DND-41 (cell line): ENCODE data around the gene ZNF212.

Source experiments
- ATAC-seq: fragments of 200-7000 bp; cut with Tn5 transposase; 3 replicates; pipeline ENCODE4 v1.9.1; 2021; ENCODE audit warnings: low read depth; ENCODE audit not compliant: insufficient read depth
- DNase-seq: peaks from one replicate; pipeline ENCODE4 v3.0.0-alpha.2; 2020
- H2AFZ ChIP-seq: 2 replicates; pipeline ENCODE4 v1.6.0; 2012; ENCODE audit warnings: low read depth, low read length
- H3K27ac ChIP-seq: 2 replicates; pipeline ENCODE4 v1.5.1; 2012; ENCODE audit warnings: low read length, inconsistent platforms
- H3K27me3 ChIP-seq: fragments of 200-600 bp; sonication (generic); 2 replicates; pipeline ENCODE4 v1.6.0; 2012; ENCODE audit warnings: low read length, mild to moderate bottlenecking, inconsistent platforms; ENCODE audit not compliant: insufficient read depth, poor library complexity
- H3K36me3 ChIP-seq: 2 replicates; pipeline ENCODE4 v1.5.1; 2012; ENCODE audit warnings: low read length, inconsistent platforms; ENCODE audit not compliant: insufficient read depth
- H3K4me1 ChIP-seq: 2 replicates; pipeline ENCODE4 v1.5.1; 2012; ENCODE audit warnings: mild to moderate bottlenecking, low read length; ENCODE audit not compliant: insufficient read depth
- H3K4me2 ChIP-seq: 2 replicates; pipeline ENCODE4 v1.6.0; 2012; ENCODE audit warnings: mild to moderate bottlenecking, moderate library complexity, low read length, inconsistent platforms; ENCODE audit not compliant: insufficient read depth
- H3K4me3 ChIP-seq, 2 experiments: fragments of 200-600 bp in 1 of 2; shearing (Covaris generic) in 1 of 2; 2 replicates each; pipeline ENCODE4 v1.5.1; 2012 to 2016; ENCODE audit warnings: inconsistent platforms in 2 of 2, low read length in 2 of 2, mild to moderate bottlenecking in 2 of 2, low read depth in 1 of 2, moderate library complexity in 1 of 2
- H3K79me2 ChIP-seq: 2 replicates; pipeline ENCODE4 v1.6.0; 2012; ENCODE audit warnings: low read length, inconsistent platforms; ENCODE audit not compliant: insufficient read depth
- H3K9ac ChIP-seq: 2 replicates; pipeline ENCODE4 v1.6.0; 2012; ENCODE audit warnings: low read depth, mild to moderate bottlenecking, inconsistent platforms, low read length, moderate library complexity
- H3K9me3 ChIP-seq: 2 replicates; pipeline ENCODE4 v1.5.1; 2012; ENCODE audit warnings: low read length, moderate library complexity, mild to moderate bottlenecking, inconsistent platforms; ENCODE audit not compliant: insufficient read depth, severe bottlenecking
- H4K20me1 ChIP-seq: 2 replicates; pipeline ENCODE4 v1.6.0; 2012; ENCODE audit warnings: low read length; ENCODE audit not compliant: insufficient read depth
- CTCF ChIP-seq: IDR thresholded peaks from 2 replicates; pipeline ENCODE4 v1.5.1; 2012; ENCODE audit warnings: borderline replicate concordance, low read length, moderate library complexity, mild to moderate bottlenecking; ENCODE audit not compliant: poor library complexity, severe bottlenecking; ENCODE audit errors: extremely low read depth
- EZH2 ChIP-seq: IDR thresholded peaks from 3 replicates; pipeline ENCODE4 v1.6.1; 2012; ENCODE audit warnings: borderline replicate concordance, low read depth, mild to moderate bottlenecking, moderate library complexity, low read length, inconsistent platforms; ENCODE audit not compliant: severe bottlenecking

The ZNF212 gene

GRCh38 chr7:149216402-149216801 lies 23.0 kb upstream of the ZNF212 start:
- peaks cover 99% of the 10 kb centered on the region for H3K36me3 ChIP-seq
- ATAC-seq, result no peak

GRCh38 chr7:149217570-149217969 lies 21.9 kb upstream of the ZNF212 start:
- Histone ChIP-seq H3K4me3 (no peak overlapping the region), H3K9me3 (no peaks in the 10 kb centered on the region), H2AFZ (no peak overlapping the region), H3K36me3 (peaks cover 94% of the 10 kb centered on the region), H3K79me2 (no peaks in the 10 kb centered on the region), H3K27me3 (no peaks in the 10 kb centered on the region), H3K4me2 (no peak overlapping the region), H3K4me1 (no peaks in the 10 kb centered on the region), H4K20me1 (peaks cover 21% of the 10 kb centered on the region; the same call in 1 of the 2 replicates), H3K27ac (no peak overlapping the region), H3K9ac (no peak overlapping the region)
- no peak for ATAC-seq
- TF ChIP-seq EZH2 (no peak), CTCF (no peak)
- DNase-seq, result no peak

More at GRCh38 chr7:149216402-149216801, 23.0 kb upstream of the ZNF212 start:
- Histone ChIP-seq H3K4me3 (no peak overlapping the region), H3K9me3 (no peaks in the 10 kb centered on the region), H2AFZ (no peak overlapping the region), H3K9ac (no peak overlapping the region), H3K27ac (no peak overlapping the region), H3K79me2 (no peaks in the 10 kb centered on the region), H3K27me3 (no peaks in the 10 kb centered on the region), H3K4me2 (no peak overlapping the region), H4K20me1 (peaks cover 16% of the 10 kb centered on the region; the same call in 1 of the 2 replicates), H3K4me1 (no peaks in the 10 kb centered on the region)
- DNase-seq, result no peak
- TF ChIP-seq CTCF (no peak), EZH2 (no peak)

GRCh38 chr7:149218469-149219420 lies 20.7 kb upstream of the ZNF212 start:
- Histone ChIP-seq H2AFZ (no peak overlapping the region), H3K9me3 (no peaks in the 10 kb centered on the region), H3K4me2 (no peak overlapping the region), H3K36me3 (peaks cover 88% of the 10 kb centered on the region), H3K9ac (no peak overlapping the region), H3K4me3 (no peak overlapping the region), H4K20me1 (peaks cover 24% of the 10 kb centered on the region; the same call in 1 of the 2 replicates), H3K4me1 (no peaks in the 10 kb centered on the region), H3K27me3 (no peaks in the 10 kb centered on the region), H3K27ac (no peak overlapping the region), H3K79me2 (no peaks in the 10 kb centered on the region)
- no peak for ATAC-seq
- no peak for DNase-seq
- no peak for TF ChIP-seq CTCF
- TF ChIP-seq EZH2, result no peak
